Measurements from ENCODE around the gene RAB34.
"Not testable (repeated sequence)": the region's sequence is repeated elsewhere in the genome, so short reads cannot be mapped to it uniquely, and the experiment has no call there.

The RAB34 gene

GRCh38 chr17:28740406-28741357 is 23.0 kb upstream of the RAB34 start:
- H3K4me3 Mint-ChIP-seq = no peak overlapping the region
- H3K4me1 Mint-ChIP-seq (ENCODE audit: low read depth) = peaks cover 40% of the 10 kb centered on the region
- H3K9me3 Mint-ChIP-seq = no peaks in the 10 kb centered on the region
- H3K27ac Mint-ChIP-seq = peak overlapping the region; percentile 85
- H3K27me3 Mint-ChIP-seq = peaks cover 22% of the 10 kb centered on the region
- H3K36me3 Mint-ChIP-seq (ENCODE audit: low read depth) = peaks cover 6% of the 10 kb centered on the region
- intact Hi-C loops (cut with micrococcal nuclease) = no loop called here

GRCh38 chr17:28738680-28739384 is 21.2 kb upstream of the RAB34 start:
- Mint-ChIP-seq H3K4me1 (ENCODE audit: low read depth) (peaks cover 28% of the 10 kb centered on the region), H3K36me3 (ENCODE audit: low read depth) (no peaks in the 10 kb centered on the region), H3K9me3 (no peaks in the 10 kb centered on the region), H3K4me3 (no peak overlapping the region), H3K27ac (no peak overlapping the region), H3K27me3 (peaks cover 17% of the 10 kb centered on the region)
- intact Hi-C loops (cut with micrococcal nuclease) = no loop called here

- Mint-ChIP-seq H3K9me3 (no peaks in the 10 kb centered on the region), H3K27ac (no peak overlapping the region), H3K36me3 (ENCODE audit: low read depth) (no peaks in the 10 kb centered on the region), H3K27me3 (peaks cover 17% of the 10 kb centered on the region), H3K4me3 (no peak overlapping the region), H3K4me1 (ENCODE audit: low read depth) (peaks cover 24% of the 10 kb centered on the region)
- intact Hi-C loops (cut with micrococcal nuclease) = no loop called here
Measured at GRCh38 chr17:28737770-28738679, 20.4 kb upstream of the RAB34 start.

GRCh38 chr17:28737316-28737715 is 19.6 kb upstream of the RAB34 start:
- Mint-ChIP-seq H3K27me3 (peaks cover 17% of the 10 kb centered on the region), H3K4me1 (ENCODE audit: low read depth) (peaks cover 17% of the 10 kb centered on the region), H3K27ac (no peak overlapping the region), H3K9me3 (no peaks in the 10 kb centered on the region), H3K36me3 (ENCODE audit: low read depth) (no peaks in the 10 kb centered on the region), H3K4me3 (no peak overlapping the region)
- intact Hi-C loops (cut with micrococcal nuclease) = no loop called here

- H3K9me3 Mint-ChIP-seq; H3K4me3 Mint-ChIP-seq; H3K36me3 Mint-ChIP-seq (ENCODE audit: low read depth); H3K27ac Mint-ChIP-seq; intact Hi-C loops (cut with micrococcal nuclease); H3K4me1 Mint-ChIP-seq (ENCODE audit: low read depth): not testable (repeated sequence)
- H3K27me3 Mint-ChIP-seq = peaks cover 17% of the 10 kb centered on the region
Measured at GRCh38 chr17:28735913-28736769, 18.5 kb upstream of the RAB34 start.

- H3K36me3 Mint-ChIP-seq (ENCODE audit: low read depth) = no peaks in the 10 kb centered on the region
- no peak overlapping the region for H3K4me3 Mint-ChIP-seq
- H3K9me3 Mint-ChIP-seq = no peaks in the 10 kb centered on the region
- H3K27me3 Mint-ChIP-seq = peaks cover 14% of the 10 kb centered on the region
- H3K27ac Mint-ChIP-seq = no peak overlapping the region
- intact Hi-C loops (cut with micrococcal nuclease) = no loop called here
- H3K4me1 Mint-ChIP-seq (ENCODE audit: low read depth) = no peaks in the 10 kb centered on the region
Measured at GRCh38 chr17:28735242-28735722, 17.6 kb upstream of the RAB34 start.

GRCh38 chr17:28734712-28735241 is 17.1 kb upstream of the RAB34 start:
- peaks cover 4% of the 10 kb centered on the region for H3K4me1 Mint-ChIP-seq (ENCODE audit: low read depth)
- no peak overlapping the region for H3K27ac Mint-ChIP-seq
- no peaks in the 10 kb centered on the region for H3K9me3 Mint-ChIP-seq
- intact Hi-C loops (cut with micrococcal nuclease) = no loop called here
- no peaks in the 10 kb centered on the region for H3K36me3 Mint-ChIP-seq (ENCODE audit: low read depth)
- H3K27me3 Mint-ChIP-seq = peaks cover 14% of the 10 kb centered on the region
- no peak overlapping the region for H3K4me3 Mint-ChIP-seq

- H3K4me1 Mint-ChIP-seq (ENCODE audit: low read depth) = peaks cover 13% of the 10 kb centered on the region
- no peak overlapping the region for H3K27ac Mint-ChIP-seq
Measured at GRCh38 chr17:28733346-28733745, 15.7 kb upstream of the RAB34 start.

GRCh38 chr17:28729950-28730330 is 12.3 kb upstream of the RAB34 start:
- intact Hi-C loops (cut with micrococcal nuclease) = loop anchor here (5.0 kb wide), 1 partner anchor 32 kb away; no protein-coding TSS in a partner anchor
- Mint-ChIP-seq H3K9me3 (no peaks in the 10 kb centered on the region), H3K27me3 (peaks cover 2% of the 10 kb centered on the region), H3K4me3 (no peak overlapping the region), H3K36me3 (ENCODE audit: low read depth) (peaks cover 11% of the 10 kb centered on the region), H3K4me1 (ENCODE audit: low read depth) (peaks cover 39% of the 10 kb centered on the region), H3K27ac (peak overlapping the region; percentile 81)

More at GRCh38 chr17:28733346-28733745, 15.7 kb upstream of the RAB34 start:
- peaks cover 5% of the 10 kb centered on the region for H3K27me3 Mint-ChIP-seq
- intact Hi-C loops (cut with micrococcal nuclease) = no loop called here
- no peaks in the 10 kb centered on the region for H3K9me3 Mint-ChIP-seq
- H3K4me3 Mint-ChIP-seq = no peak overlapping the region
- H3K36me3 Mint-ChIP-seq (ENCODE audit: low read depth) = no peaks in the 10 kb centered on the region

- H3K4me1 Mint-ChIP-seq (ENCODE audit: low read depth) = peaks cover 53% of the 10 kb centered on the region
- peak within 1 kb of the TSS; percentile 96 for H3K4me3 Mint-ChIP-seq
Measured at GRCh38 chr17:28728364-28729200, 10.9 kb upstream of the RAB34 start, which contains the start of gene NEK8. Gene NEK8 (plus strand): TSS chr17:28728788. CDS start chr17:28728814, 26 bp downstream.

GRCh38 chr17:28726627-28727491 is 9.2 kb upstream of the RAB34 start:
- H3K36me3 Mint-ChIP-seq (ENCODE audit: low read depth) = peaks cover 42% of the 10 kb centered on the region
- H3K27ac Mint-ChIP-seq = peak overlapping the region; percentile 83
- H3K9me3 Mint-ChIP-seq = no peaks in the 10 kb centered on the region
- H3K4me1 Mint-ChIP-seq (ENCODE audit: low read depth) = peaks cover 55% of the 10 kb centered on the region
- peak overlapping the region; percentile 96 for H3K4me3 Mint-ChIP-seq
- H3K27me3 Mint-ChIP-seq = peaks cover 2% of the 10 kb centered on the region
- intact Hi-C loops (cut with micrococcal nuclease) = loop anchor here (1.0 to 5.0 kb wide), 3 partner anchors 23 to 222 kb away; no protein-coding TSS in a partner anchor

More at GRCh38 chr17:28728364-28729200, 10.9 kb upstream of the RAB34 start, which contains the start of gene NEK8:
- H3K36me3 Mint-ChIP-seq (ENCODE audit: low read depth) = peaks cover 24% of the 10 kb centered on the region
- H3K27me3 Mint-ChIP-seq = peaks cover 2% of the 10 kb centered on the region
- no peaks in the 10 kb centered on the region for H3K9me3 Mint-ChIP-seq
- intact Hi-C loops (cut with micrococcal nuclease) = loop anchor here (1.0 to 5.0 kb wide), 2 partner anchors 15 to 34 kb away; no protein-coding TSS in a partner anchor
- peak within 1 kb of the TSS; percentile 81 for H3K27ac Mint-ChIP-seq

All from dendritic cell treated with granulocyte-macrophage colony-stimulating factor and Interleukin-4, amounts not matched to agents 40 ng/mL and 50 ng/mL, for 4 days (primary cell).